Activated naive CD8-positive, alpha-beta T cell treated with anti-CD3 and anti-CD28 coated beads, Interleukin-2, amount 50 U/mL, for 24 hours (primary cell): ENCODE results near the gene KY.

Experiments used
- ATAC-seq: fragments of 150-1000 bp; cut with Tn5 transposase; one replicate; pipeline ENCODE4 v1.10.0; 2021
- DNase-seq: peaks from one replicate; pipeline ENCODE4 v3.0.0; 2021
- H3K27ac Mint-ChIP-seq: one replicate; pipeline ENCODE4 v1.8.0; 2021; ENCODE audit warnings: mild to moderate bottlenecking, mixed read lengths
- H3K27me3 Mint-ChIP-seq: one replicate; pipeline ENCODE4 v1.8.0; 2021; ENCODE audit warnings: mixed read lengths
- H3K36me3 Mint-ChIP-seq: one replicate; pipeline ENCODE4 v1.8.0; 2021; ENCODE audit warnings: low read depth, mixed read lengths
- H3K4me1 Mint-ChIP-seq: one replicate; pipeline ENCODE4 v1.8.0; 2021; ENCODE audit warnings: mixed read lengths
- H3K4me3 Mint-ChIP-seq: one replicate; pipeline ENCODE4 v1.8.0; 2021; ENCODE audit warnings: mild to moderate bottlenecking, moderate library complexity, mixed read lengths
- H3K9me3 Mint-ChIP-seq: one replicate; pipeline ENCODE4 v1.8.0; 2021; ENCODE audit warnings: mixed read lengths

The KY gene

GRCh38 chr3:134610432-134611385 is 40.1 kb downstream of the KY start:
- no peak for DNase-seq
- no peak overlapping the region for H3K4me3 Mint-ChIP-seq
- no peaks in the 10 kb centered on the region for H3K9me3 Mint-ChIP-seq
- H3K4me1 Mint-ChIP-seq = no peaks in the 10 kb centered on the region
- H3K36me3 Mint-ChIP-seq = no peaks in the 10 kb centered on the region
- H3K27ac Mint-ChIP-seq = no peak overlapping the region
- peaks cover 3% of the 10 kb centered on the region for H3K27me3 Mint-ChIP-seq
- peak; percentile 18 for ATAC-seq

DNA sequence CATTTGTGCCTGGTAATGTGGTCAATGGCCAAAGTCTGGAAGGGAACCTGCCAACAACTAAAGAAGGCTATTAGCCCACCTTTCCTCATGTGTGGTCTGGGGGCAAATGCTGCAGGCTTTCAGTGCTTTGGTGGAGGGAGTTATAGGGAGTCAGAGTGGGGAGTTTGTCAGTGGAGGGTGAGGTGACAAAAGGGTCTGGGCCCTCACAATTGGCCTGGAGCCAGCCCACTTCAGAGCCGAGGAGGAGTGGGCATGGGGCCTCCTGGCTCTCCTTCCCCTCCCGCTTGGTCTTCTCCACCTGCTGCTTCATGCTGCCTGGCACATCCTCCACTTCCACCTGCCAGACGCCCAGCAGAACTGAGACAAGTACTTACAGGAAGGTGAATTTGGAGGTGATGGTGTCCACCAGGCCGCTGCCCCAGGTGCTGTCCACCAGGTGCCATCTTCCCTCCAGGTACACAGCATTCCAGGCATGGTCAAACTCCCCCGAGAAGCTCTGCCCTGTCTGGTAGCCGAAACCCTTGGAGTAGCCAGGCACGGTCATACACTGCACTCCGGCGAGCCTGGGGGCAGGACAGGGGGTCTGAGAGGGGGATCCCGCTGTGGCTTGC is 40.9 kb downstream of the KY start:
- H3K36me3 Mint-ChIP-seq = no peaks in the 10 kb centered on the region
- H3K27me3 Mint-ChIP-seq = peaks cover 4% of the 10 kb centered on the region
- no peaks in the 10 kb centered on the region for H3K4me1 Mint-ChIP-seq
- H3K9me3 Mint-ChIP-seq = no peaks in the 10 kb centered on the region
- ATAC-seq = no peak
- no peak overlapping the region for H3K4me3 Mint-ChIP-seq
- no peak for DNase-seq
- H3K27ac Mint-ChIP-seq = no peak overlapping the region

DNA sequence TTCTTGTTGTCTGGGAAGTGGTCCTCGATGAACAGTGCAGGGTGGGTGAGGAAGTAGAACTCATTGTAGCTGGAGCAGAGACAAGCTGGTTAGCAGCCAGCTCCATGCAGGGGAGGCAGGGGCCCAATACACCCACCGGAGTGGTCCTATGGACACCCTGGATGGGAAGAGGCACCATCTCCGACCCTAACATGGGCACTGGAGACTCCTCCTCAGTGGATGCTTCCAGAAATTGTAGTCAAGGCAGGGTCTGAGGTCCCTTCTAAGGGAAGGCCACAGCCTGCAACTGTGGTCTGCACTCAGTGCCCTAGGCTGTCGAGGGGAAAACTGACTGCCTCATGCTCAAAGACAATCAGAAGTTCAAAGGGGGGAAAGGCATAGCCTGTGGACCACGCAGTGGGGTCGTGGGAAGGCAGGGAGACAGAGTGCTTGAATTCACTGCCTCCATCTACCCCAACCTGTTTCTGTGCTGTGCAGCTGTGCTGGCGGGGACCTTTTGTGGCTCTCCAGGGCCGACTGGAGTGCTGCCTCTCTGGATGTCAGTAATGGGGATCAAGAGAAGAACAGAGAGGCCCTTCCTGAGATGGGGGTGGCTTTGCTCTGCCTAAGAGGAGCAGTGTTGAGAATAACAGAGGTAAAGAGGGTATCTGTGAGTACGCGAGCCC is 41.9 kb downstream of the KY start:
- Mint-ChIP-seq H3K9me3 (no peaks in the 10 kb centered on the region), H3K27ac (no peak overlapping the region), H3K4me1 (no peaks in the 10 kb centered on the region), H3K36me3 (no peaks in the 10 kb centered on the region), H3K4me3 (no peak overlapping the region), H3K27me3 (peaks cover 4% of the 10 kb centered on the region)
- no peak for ATAC-seq
- no peak for DNase-seq

GRCh38 chr3:134608023-134608770 is 42.6 kb downstream of the KY start:
- no peaks in the 10 kb centered on the region for H3K4me1 Mint-ChIP-seq
- peaks cover 4% of the 10 kb centered on the region for H3K27me3 Mint-ChIP-seq
- DNase-seq = no peak
- no peaks in the 10 kb centered on the region for H3K9me3 Mint-ChIP-seq
- H3K27ac Mint-ChIP-seq = no peak overlapping the region
- ATAC-seq = no peak
- no peaks in the 10 kb centered on the region for H3K36me3 Mint-ChIP-seq
- no peak overlapping the region for H3K4me3 Mint-ChIP-seq

- H3K9me3 Mint-ChIP-seq = no peaks in the 10 kb centered on the region
- ATAC-seq (no peak), DNase-seq (no peak)
- H3K4me1 Mint-ChIP-seq = no peaks in the 10 kb centered on the region
- H3K27me3 Mint-ChIP-seq = peaks cover 4% of the 10 kb centered on the region
- no peaks in the 10 kb centered on the region for H3K36me3 Mint-ChIP-seq
- H3K27ac Mint-ChIP-seq = no peak overlapping the region
- H3K4me3 Mint-ChIP-seq = no peak overlapping the region
Measured at GRCh38 chr3:134607054-134608022, 43.5 kb downstream of the KY start.

GRCh38 chr3:134606033-134607025 is 44.5 kb downstream of the KY start:
- ATAC-seq = no peak
- DNase-seq = no peak

DNA sequence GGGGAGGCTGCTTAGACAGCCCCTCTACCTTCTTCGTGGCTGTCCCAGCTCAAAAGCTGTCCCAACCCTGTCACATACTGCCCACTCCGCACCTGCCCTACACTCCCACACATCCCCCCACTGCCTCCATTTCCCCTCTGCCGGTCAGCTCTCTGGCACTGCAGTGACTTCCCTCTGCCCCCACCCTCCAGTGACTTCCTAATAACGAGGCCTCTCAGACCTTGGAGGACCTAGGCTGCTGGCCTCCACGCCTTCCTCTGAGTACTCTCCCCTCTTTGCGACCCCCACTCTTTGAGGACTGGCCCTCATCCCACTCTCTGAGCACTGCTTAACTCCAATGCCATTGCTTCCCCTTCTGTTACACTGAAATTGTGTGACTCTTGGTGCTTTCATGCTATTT is 45.3 kb downstream of the KY start:
- Mint-ChIP-seq H3K36me3 (no peaks in the 10 kb centered on the region), H3K4me3 (no peak overlapping the region), H3K27me3 (peaks cover 8% of the 10 kb centered on the region), H3K4me1 (no peaks in the 10 kb centered on the region), H3K27ac (no peak overlapping the region), H3K9me3 (no peaks in the 10 kb centered on the region)
- no peak for ATAC-seq
- DNase-seq = no peak

More at GRCh38 chr3:134606033-134607025, 44.5 kb downstream of the KY start:
- H3K4me1 Mint-ChIP-seq = no peaks in the 10 kb centered on the region
- H3K27me3 Mint-ChIP-seq = peaks cover 4% of the 10 kb centered on the region
- no peaks in the 10 kb centered on the region for H3K36me3 Mint-ChIP-seq
- no peak overlapping the region for H3K27ac Mint-ChIP-seq
- no peak overlapping the region for H3K4me3 Mint-ChIP-seq
- H3K9me3 Mint-ChIP-seq = no peaks in the 10 kb centered on the region

DNA sequence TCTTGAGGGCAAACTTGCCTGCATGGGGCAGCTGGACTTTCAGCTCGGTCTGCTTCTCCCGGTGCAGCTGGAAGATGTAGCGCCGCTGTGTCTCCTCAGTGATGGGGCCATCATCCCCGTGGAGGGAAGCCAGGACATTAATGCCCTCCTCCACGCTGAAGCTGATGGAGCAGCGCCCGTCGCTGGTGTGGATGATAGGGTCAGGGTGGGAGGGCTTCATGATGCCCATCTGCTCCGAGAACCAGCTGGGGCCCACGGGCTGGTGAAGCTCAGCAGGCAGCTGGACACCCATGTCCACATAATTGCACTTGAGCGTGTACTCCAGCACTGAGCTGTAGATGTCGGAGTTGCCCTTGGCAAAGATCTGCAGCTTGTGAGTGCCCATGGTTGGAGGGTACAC is 46.9 kb downstream of the KY start:
- Mint-ChIP-seq H3K36me3 (no peaks in the 10 kb centered on the region), H3K27ac (no peak overlapping the region), H3K27me3 (peaks cover 11% of the 10 kb centered on the region), H3K4me1 (no peaks in the 10 kb centered on the region), H3K4me3 (no peak overlapping the region), H3K9me3 (no peaks in the 10 kb centered on the region)
- DNase-seq (no peak), ATAC-seq (no peak)

DNA sequence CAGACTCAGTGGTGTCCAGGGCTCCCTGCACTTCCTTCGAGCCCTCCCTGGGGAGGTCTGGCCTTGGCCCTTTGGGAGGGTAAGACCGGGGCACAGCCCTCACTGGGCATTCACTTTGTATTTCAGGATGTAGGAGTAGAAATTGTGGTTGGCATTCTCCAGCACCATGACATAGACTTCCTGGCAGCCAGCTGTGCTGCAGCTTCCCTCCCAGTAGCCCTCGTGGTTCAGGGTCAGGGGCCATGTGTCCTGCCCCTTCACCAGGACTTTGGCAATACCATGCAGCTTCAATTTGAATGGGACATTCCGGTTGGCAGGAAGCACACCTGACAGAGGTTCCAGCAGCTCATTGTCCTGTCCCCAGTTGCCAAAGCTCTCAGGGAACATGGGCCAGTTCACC is 47.3 kb downstream of the KY start:
- no peak overlapping the region for H3K27ac Mint-ChIP-seq
- H3K9me3 Mint-ChIP-seq = no peaks in the 10 kb centered on the region
- H3K4me3 Mint-ChIP-seq = no peak overlapping the region
- ATAC-seq (no peak), DNase-seq (no peak)
- no peaks in the 10 kb centered on the region for H3K4me1 Mint-ChIP-seq
- peaks cover 11% of the 10 kb centered on the region for H3K27me3 Mint-ChIP-seq
- H3K36me3 Mint-ChIP-seq = no peaks in the 10 kb centered on the region

DNA sequence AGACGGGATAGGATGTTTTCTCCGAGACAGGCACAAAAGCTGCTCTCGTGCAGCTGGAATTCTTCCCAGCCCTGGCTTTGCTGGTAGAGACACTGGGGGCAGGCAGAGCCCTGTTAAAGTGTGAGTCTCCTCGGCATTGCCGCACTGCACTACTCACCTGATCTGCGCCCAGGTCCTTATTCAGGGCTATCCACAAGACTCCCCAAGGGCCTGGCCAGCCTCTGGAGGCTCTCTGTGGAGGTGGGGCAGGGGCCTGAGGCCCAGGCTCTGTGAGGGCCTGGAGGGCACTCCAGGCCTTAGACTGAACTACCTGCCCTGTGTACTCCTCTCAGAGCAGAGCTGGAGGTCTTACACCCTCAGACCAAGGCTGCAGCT is 48.4 kb downstream of the KY start:
- H3K36me3 Mint-ChIP-seq = no peaks in the 10 kb centered on the region

DNA sequence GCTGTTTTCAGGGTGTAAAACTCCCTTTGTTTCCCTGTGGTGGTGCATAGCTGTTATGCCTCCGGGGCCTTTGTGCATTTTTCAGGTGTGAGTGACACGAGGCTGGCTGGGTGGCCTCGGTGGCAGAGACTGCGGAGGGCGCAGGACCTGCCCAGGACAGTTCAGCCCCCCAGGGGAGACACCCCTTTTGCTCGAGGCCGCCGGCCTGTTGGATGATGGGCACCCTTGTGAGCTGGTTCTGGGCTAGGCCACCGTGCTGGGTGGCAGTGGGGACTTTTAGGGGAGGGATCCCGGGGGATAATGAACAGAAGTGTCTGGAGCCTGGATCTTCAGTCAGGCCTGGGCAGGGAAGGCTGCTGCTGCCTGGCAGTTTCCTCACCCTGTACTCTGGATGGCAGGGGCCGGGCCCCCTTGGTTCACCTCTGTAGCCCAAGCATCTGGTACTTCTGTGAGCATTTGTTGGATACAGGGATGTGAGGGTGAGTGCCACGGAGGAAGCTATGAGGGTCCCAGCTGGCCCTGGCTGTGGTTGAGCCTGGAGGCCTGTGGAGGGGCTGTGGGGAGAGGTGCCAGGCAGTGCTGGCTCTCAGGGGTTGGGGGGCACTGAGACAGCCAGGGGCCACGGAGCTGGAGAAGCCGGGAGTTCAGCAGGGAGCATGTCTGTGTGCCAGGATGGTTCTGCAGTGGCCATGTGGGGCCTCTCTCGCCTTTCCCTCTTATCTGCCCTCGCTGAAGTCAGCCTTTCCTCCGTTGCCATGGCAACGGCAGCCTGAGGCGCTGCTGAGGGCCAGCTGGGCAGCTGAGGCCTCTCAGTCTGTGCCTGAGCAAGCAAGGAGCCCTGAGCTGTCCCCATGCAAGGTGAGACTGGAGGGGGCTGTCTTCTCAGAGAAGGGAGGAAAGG is 49.0 kb downstream of the KY start:
- Mint-ChIP-seq H3K4me3 (no peak overlapping the region), H3K27ac (no peak overlapping the region), H3K4me1 (no peaks in the 10 kb centered on the region), H3K36me3 (no peaks in the 10 kb centered on the region), H3K9me3 (no peaks in the 10 kb centered on the region), H3K27me3 (peaks cover 11% of the 10 kb centered on the region)
- no peak for ATAC-seq
- DNase-seq = no peak

More for the DNA sequence above, 48.4 kb downstream of the KY start:
- no peak for ATAC-seq
- H3K27me3 Mint-ChIP-seq = peaks cover 11% of the 10 kb centered on the region
- no peaks in the 10 kb centered on the region for H3K9me3 Mint-ChIP-seq
- no peaks in the 10 kb centered on the region for H3K4me1 Mint-ChIP-seq
- no peak for DNase-seq
- H3K4me3 Mint-ChIP-seq = no peak overlapping the region
- H3K27ac Mint-ChIP-seq = no peak overlapping the region
